ENCODE results near the gene TMEM50A.
"Not testable (repeated sequence)": the region's sequence is repeated elsewhere in the genome, so short reads cannot be mapped to it uniquely, and the experiment has no call there.

TMEM50A gene

GRCh38 chr1:25309085-25309484, 29.0 kb upstream of the TMEM50A start:
- H3K4me3 ChIP-seq (ENCODE audit: extremely low read depth, insufficient read depth, low read length, poor library complexity, severe bottlenecking); H3K9me3 ChIP-seq (ENCODE audit: control insufficient read depth, low read length); H3K27ac ChIP-seq (ENCODE audit: low read depth, low read length, severe bottlenecking); H3K4me1 ChIP-seq (ENCODE audit: control insufficient read depth, insufficient read depth, low read length, poor library complexity, severe bottlenecking); H3K36me3 ChIP-seq (ENCODE audit: control insufficient read depth, insufficient read depth, low read length): not testable (repeated sequence)
- 100% methylated on average over 1 of the region's 1 CpG; no CpG with 5 or more reads in 1 of the 2 experiments for WGBS, 2 experiments (ENCODE audit: insufficient coverage in 2 of 2)

GRCh38 chr1:25309486-25309885, 28.6 kb upstream of the TMEM50A start:
- H3K9me3 ChIP-seq (ENCODE audit: control insufficient read depth, low read length); H3K4me1 ChIP-seq (ENCODE audit: control insufficient read depth, insufficient read depth, low read length, poor library complexity, severe bottlenecking); H3K27ac ChIP-seq (ENCODE audit: low read depth, low read length, severe bottlenecking); H3K36me3 ChIP-seq (ENCODE audit: control insufficient read depth, insufficient read depth, low read length); H3K4me3 ChIP-seq (ENCODE audit: extremely low read depth, insufficient read depth, low read length, poor library complexity, severe bottlenecking): not testable (repeated sequence)
- no CpG with 5 or more reads among the region's 1 CpG for WGBS, 2 experiments (ENCODE audit: insufficient coverage in 2 of 2)

- not testable (repeated sequence) for H3K4me1 ChIP-seq (ENCODE audit: control insufficient read depth, insufficient read depth, low read length, poor library complexity, severe bottlenecking); H3K36me3 ChIP-seq (ENCODE audit: control insufficient read depth, insufficient read depth, low read length); H3K9me3 ChIP-seq (ENCODE audit: control insufficient read depth, low read length); H3K27ac ChIP-seq (ENCODE audit: low read depth, low read length, severe bottlenecking); H3K4me3 ChIP-seq (ENCODE audit: extremely low read depth, insufficient read depth, low read length, poor library complexity, severe bottlenecking)
Observed at GRCh38 chr1:25312806-25313470, 25.2 kb upstream of the TMEM50A start.

- H3K36me3 ChIP-seq (ENCODE audit: control insufficient read depth, insufficient read depth, low read length); H3K9me3 ChIP-seq (ENCODE audit: control insufficient read depth, low read length); H3K4me1 ChIP-seq (ENCODE audit: control insufficient read depth, insufficient read depth, low read length, poor library complexity, severe bottlenecking); H3K4me3 ChIP-seq (ENCODE audit: extremely low read depth, insufficient read depth, low read length, poor library complexity, severe bottlenecking); H3K27ac ChIP-seq (ENCODE audit: low read depth, low read length, severe bottlenecking): not testable (repeated sequence)
- WGBS, 2 experiments (ENCODE audit: insufficient coverage in 2 of 2) = 92 to 98% methylated on average over 5 to 7 of the region's 9 CpGs
Observed at GRCh38 chr1:25320314-25320938, 17.7 kb upstream of the TMEM50A start.

- H3K4me1 ChIP-seq (ENCODE audit: control insufficient read depth, insufficient read depth, low read length, poor library complexity, severe bottlenecking); H3K4me3 ChIP-seq (ENCODE audit: extremely low read depth, insufficient read depth, low read length, poor library complexity, severe bottlenecking); H3K27ac ChIP-seq (ENCODE audit: low read depth, low read length, severe bottlenecking); H3K9me3 ChIP-seq (ENCODE audit: control insufficient read depth, low read length); H3K36me3 ChIP-seq (ENCODE audit: control insufficient read depth, insufficient read depth, low read length): not testable (repeated sequence)
- WGBS, 2 experiments (ENCODE audit: insufficient coverage in 2 of 2) = no CpG with 5 or more reads among the region's 9 CpGs
Observed at GRCh38 chr1:25322127-25322526, 16.0 kb upstream of the TMEM50A start.

- H3K36me3 ChIP-seq (ENCODE audit: control insufficient read depth, insufficient read depth, low read length); H3K27ac ChIP-seq (ENCODE audit: low read depth, low read length, severe bottlenecking); H3K9me3 ChIP-seq (ENCODE audit: control insufficient read depth, low read length); H3K4me1 ChIP-seq (ENCODE audit: control insufficient read depth, insufficient read depth, low read length, poor library complexity, severe bottlenecking); H3K4me3 ChIP-seq (ENCODE audit: extremely low read depth, insufficient read depth, low read length, poor library complexity, severe bottlenecking): not testable (repeated sequence)
- whole genome bisulfite sequencing, 2 experiments (ENCODE audit: insufficient coverage in 2 of 2) = no CpG with 5 or more reads among the region's 3 CpGs
Observed at GRCh38 chr1:25324407-25324806, 13.7 kb upstream of the TMEM50A start.

GRCh38 chr1:25327864-25328790, 10.0 kb upstream of the TMEM50A start:
- not testable (repeated sequence) for H3K27ac ChIP-seq (ENCODE audit: low read depth, low read length, severe bottlenecking); H3K36me3 ChIP-seq (ENCODE audit: control insufficient read depth, insufficient read depth, low read length); H3K4me3 ChIP-seq (ENCODE audit: extremely low read depth, insufficient read depth, low read length, poor library complexity, severe bottlenecking); H3K4me1 ChIP-seq (ENCODE audit: control insufficient read depth, insufficient read depth, low read length, poor library complexity, severe bottlenecking); H3K9me3 ChIP-seq (ENCODE audit: control insufficient read depth, low read length)
- WGBS, 2 experiments (ENCODE audit: insufficient coverage in 2 of 2) = no CpG with 5 or more reads among the region's 17 CpGs

- not testable (repeated sequence) for H3K4me1 ChIP-seq (ENCODE audit: control insufficient read depth, insufficient read depth, low read length, poor library complexity, severe bottlenecking); H3K27ac ChIP-seq (ENCODE audit: low read depth, low read length, severe bottlenecking); H3K4me3 ChIP-seq (ENCODE audit: extremely low read depth, insufficient read depth, low read length, poor library complexity, severe bottlenecking); H3K9me3 ChIP-seq (ENCODE audit: control insufficient read depth, low read length); H3K36me3 ChIP-seq (ENCODE audit: control insufficient read depth, insufficient read depth, low read length)
- 100% methylated on average over 4 of the region's 4 CpGs; no CpG with 5 or more reads in 1 of the 2 experiments for WGBS, 2 experiments (ENCODE audit: insufficient coverage in 2 of 2)
Observed at GRCh38 chr1:25328791-25329185, 9.3 kb upstream of the TMEM50A start.

GRCh38 chr1:25329336-25329735, 8.8 kb upstream of the TMEM50A start:
- H3K36me3 ChIP-seq (ENCODE audit: control insufficient read depth, insufficient read depth, low read length); H3K27ac ChIP-seq (ENCODE audit: low read depth, low read length, severe bottlenecking); H3K9me3 ChIP-seq (ENCODE audit: control insufficient read depth, low read length); H3K4me3 ChIP-seq (ENCODE audit: extremely low read depth, insufficient read depth, low read length, poor library complexity, severe bottlenecking); H3K4me1 ChIP-seq (ENCODE audit: control insufficient read depth, insufficient read depth, low read length, poor library complexity, severe bottlenecking): not testable (repeated sequence)
- 93 to 100% methylated on average over 3 to 5 of the region's 5 CpGs for WGBS, 2 experiments (ENCODE audit: insufficient coverage in 2 of 2)

GRCh38 chr1:25329950-25330349, 8.2 kb upstream of the TMEM50A start:
- not testable (repeated sequence) for H3K27ac ChIP-seq (ENCODE audit: low read depth, low read length, severe bottlenecking); H3K36me3 ChIP-seq (ENCODE audit: control insufficient read depth, insufficient read depth, low read length); H3K4me1 ChIP-seq (ENCODE audit: control insufficient read depth, insufficient read depth, low read length, poor library complexity, severe bottlenecking); H3K9me3 ChIP-seq (ENCODE audit: control insufficient read depth, low read length); H3K4me3 ChIP-seq (ENCODE audit: extremely low read depth, insufficient read depth, low read length, poor library complexity, severe bottlenecking)
- no CpG with 5 or more reads among the region's 5 CpGs for WGBS, 2 experiments (ENCODE audit: insufficient coverage in 2 of 2)

- not testable (repeated sequence) for H3K27ac ChIP-seq (ENCODE audit: low read depth, low read length, severe bottlenecking); H3K9me3 ChIP-seq (ENCODE audit: control insufficient read depth, low read length); H3K4me1 ChIP-seq (ENCODE audit: control insufficient read depth, insufficient read depth, low read length, poor library complexity, severe bottlenecking)
- peak overlapping the region; percentile 51 for H3K4me3 ChIP-seq (ENCODE audit: extremely low read depth, insufficient read depth, low read length, poor library complexity, severe bottlenecking)
- WGBS, 2 experiments (ENCODE audit: insufficient coverage in 2 of 2) = 0 to 3% methylated on average over 2 to 6 of the region's 29 CpGs
- peaks cover 14% of the 10 kb centered on the region for H3K36me3 ChIP-seq (ENCODE audit: control insufficient read depth, insufficient read depth, low read length)
Observed at GRCh38 chr1:25336922-25337354, 1.2 kb upstream of the TMEM50A start.
